Osteocyte (in vitro differentiated cells): ENCODE measurements around the gene GPR107. TPM values are rescaled to one million over a fixed set of nuclear protein-coding genes. Genes with fewer than 3 reads are reported as not detected.
"Not testable (repeated sequence)": the region's sequence is repeated elsewhere in the genome, so short reads cannot be mapped to it uniquely, and the experiment has no call there.

Source experiments
- DNase-seq: peaks from one replicate; pipeline ENCODE4 v3.0.0; 2021; ENCODE audit warnings: mixed read lengths; ENCODE audit not compliant: unreplicated experiment; ENCODE audit errors: extremely low spot score
- H3K27ac Mint-ChIP-seq: one replicate; pipeline ENCODE4 v1.8.0; 2021; ENCODE audit warnings: mild to moderate bottlenecking, mixed read lengths; ENCODE audit not compliant: unreplicated experiment
- H3K27me3 Mint-ChIP-seq: one replicate; pipeline ENCODE4 v1.8.0; 2021; ENCODE audit warnings: mixed read lengths; ENCODE audit not compliant: unreplicated experiment
- H3K36me3 Mint-ChIP-seq: one replicate; pipeline ENCODE4 v1.8.0; 2021; ENCODE audit warnings: mixed read lengths; ENCODE audit not compliant: unreplicated experiment
- H3K4me1 Mint-ChIP-seq: one replicate; pipeline ENCODE4 v1.8.0; 2021; ENCODE audit warnings: mixed read lengths; ENCODE audit not compliant: unreplicated experiment
- H3K4me3 Mint-ChIP-seq: one replicate; pipeline ENCODE4 v1.8.0; 2021; ENCODE audit warnings: mild to moderate bottlenecking, moderate library complexity, mixed read lengths; ENCODE audit not compliant: unreplicated experiment
- H3K9me3 Mint-ChIP-seq: one replicate; pipeline ENCODE4 v1.8.0; 2021; ENCODE audit warnings: mixed read lengths; ENCODE audit not compliant: unreplicated experiment
- CTCF ChIP-seq: fragments of 200-600 bp; sonication (generic); IDR thresholded peaks from 2 replicates; pipeline ENCODE4 v1.5.0; 2021; ENCODE audit warnings: antibody characterized with exemption, mild to moderate bottlenecking, moderate library complexity
- long read RNA-seq: library from polyadenylated mRNA; unstranded; transcript quantifications from one replicate; pipeline ENCODE4 v2.0.0, GENCODE V29; 2021
- total RNA-seq: library from RNA; stranded (reverse); gene quantifications from 2 replicates; pipeline ENCODE4 v1.2.1, GENCODE V29; 2021

GPR107 gene
- 57.0 and 60.7 TPM in 2 replicates for total RNA-seq
- long read RNA-seq, full-length matches to known transcripts = 9 of 31 reads
- long read RNA-seq, partial matches to known transcripts = 6 of 31 reads
- long read RNA-seq, other reads (novel, unspliced or antisense) = 16 of 31 reads

GRCh38 chr9:130053504-130054324 is at the start of gene GPR107:
GPR107 (plus strand) TSS chr9:130053906; CDS start chr9:130053933, 27 bp downstream.
- H3K4me1 Mint-ChIP-seq = peaks cover 23% of the 10 kb centered on the region
- H3K9me3 Mint-ChIP-seq = no peaks in the 10 kb centered on the region
- H3K27me3 Mint-ChIP-seq = no peaks in the 10 kb centered on the region
- peak within 1 kb of the TSS; percentile 93 for H3K27ac Mint-ChIP-seq
- H3K36me3 Mint-ChIP-seq = peaks cover 3% of the 10 kb centered on the region
- H3K4me3 Mint-ChIP-seq = peak within 1 kb of the TSS; percentile 94
- peak; percentile 92 for DNase-seq
- TF ChIP-seq CTCF = no peak

GRCh38 chr9:130003943-130004552 is 49.7 kb upstream of the GPR107 start:
- Mint-ChIP-seq H3K4me1 (peaks cover 31% of the 10 kb centered on the region), H3K27ac (no peak overlapping the region), H3K36me3 (no peaks in the 10 kb centered on the region), H3K4me3 (no peak overlapping the region), H3K27me3 (no peaks in the 10 kb centered on the region), H3K9me3 (no peaks in the 10 kb centered on the region)
- no peak for TF ChIP-seq CTCF
- no peak for DNase-seq

- DNase-seq = not testable (repeated sequence)
Observed at GRCh38 chr9:130006952-130007351, 46.8 kb upstream of the GPR107 start.

GRCh38 chr9:130008538-130008937 is 45.2 kb upstream of the GPR107 start:
- no peak for DNase-seq
- TF ChIP-seq CTCF = no peak
- H3K4me3 Mint-ChIP-seq = no peak overlapping the region
- H3K9me3 Mint-ChIP-seq = no peaks in the 10 kb centered on the region
- no peak overlapping the region for H3K27ac Mint-ChIP-seq
- H3K4me1 Mint-ChIP-seq = peaks cover 19% of the 10 kb centered on the region
- H3K27me3 Mint-ChIP-seq = no peaks in the 10 kb centered on the region
- peaks cover 6% of the 10 kb centered on the region for H3K36me3 Mint-ChIP-seq

More at GRCh38 chr9:130006952-130007351, 46.8 kb upstream of the GPR107 start:
- H3K36me3 Mint-ChIP-seq, H3K9me3 Mint-ChIP-seq, H3K27me3 Mint-ChIP-seq, H3K4me3 Mint-ChIP-seq: not testable (repeated sequence)
- H3K4me1 Mint-ChIP-seq = peaks cover 19% of the 10 kb centered on the region
- H3K27ac Mint-ChIP-seq = peak overlapping the region; percentile 13

- not testable (repeated sequence) for H3K9me3 Mint-ChIP-seq, H3K27ac Mint-ChIP-seq, DNase-seq, H3K27me3 Mint-ChIP-seq, H3K36me3 Mint-ChIP-seq, H3K4me3 Mint-ChIP-seq
- peaks cover 16% of the 10 kb centered on the region for H3K4me1 Mint-ChIP-seq
Observed at GRCh38 chr9:130009546-130009945, 44.2 kb upstream of the GPR107 start.
